ENCODE data around the gene ERCC1. TPM values are rescaled to one million over a fixed set of nuclear protein-coding genes. Genes with fewer than 3 reads are reported as not detected.
"Not testable (repeated sequence)": the region's sequence is repeated elsewhere in the genome, so short reads cannot be mapped to it uniquely, and the experiment has no call there.

Gene ERCC1
- total and polyA plus RNA-seq, 3 experiments from 2014 or later: 47.5 to 82.6 (median 75.7) TPM

DNA sequence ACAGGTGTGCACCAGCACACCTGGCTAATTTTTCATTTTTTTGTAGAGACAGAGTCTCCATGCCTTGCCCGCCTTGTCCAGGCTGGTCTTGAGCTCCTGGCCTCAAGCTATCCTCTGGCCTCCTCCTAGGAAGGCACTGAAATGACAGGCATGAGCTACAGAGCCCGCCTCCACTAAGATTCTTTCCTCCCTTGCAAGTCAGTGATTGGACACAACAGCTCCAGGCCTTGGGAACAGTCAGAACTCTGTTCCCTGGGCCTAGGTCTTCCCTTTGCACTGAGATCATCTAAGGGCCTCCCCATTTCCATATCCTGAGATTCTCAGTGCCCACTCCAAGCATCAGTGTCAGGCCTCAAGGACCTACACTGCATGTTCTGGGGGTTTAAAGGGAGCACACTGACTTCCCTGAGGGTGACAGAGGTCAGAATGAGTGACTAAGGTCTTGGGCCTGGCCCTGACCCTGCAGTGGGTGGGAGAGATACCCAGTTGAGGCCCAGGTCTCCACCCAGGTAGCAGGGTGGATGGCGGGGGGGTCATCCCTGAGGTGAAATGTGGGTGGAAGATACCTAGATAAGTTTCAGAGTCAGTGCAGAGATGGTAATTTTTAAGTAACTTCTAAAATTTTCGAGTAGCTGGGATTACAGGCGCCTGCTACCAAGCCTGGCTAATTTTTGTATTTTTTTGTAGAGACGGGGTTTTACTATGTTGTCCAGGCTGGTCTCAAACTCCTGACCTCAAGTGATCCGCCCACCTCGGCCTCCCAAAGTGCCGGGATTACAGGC, 17.3 kb upstream of the ERCC1 start:
- no peaks in the 10 kb centered on the region for H3K27me3 Mint-ChIP-seq
- Histone ChIP-seq H3K4me1 (ENCODE audit: insufficient read depth, low read length) (peaks cover 36% of the 10 kb centered on the region), H3K9me3 (ENCODE audit: low read length) (no peaks in the 10 kb centered on the region), H3K27ac (ENCODE audit: low read depth, low read length) (peak overlapping the region; percentile 76), H3K27me3 (ENCODE audit: insufficient read depth, low read length, poor library complexity, severe bottlenecking) (no peaks in the 10 kb centered on the region), H3K36me3 (ENCODE audit: insufficient read depth, low read length) (no peaks in the 10 kb centered on the region), H3K4me3 (ENCODE audit: low read length) (no peak overlapping the region)
- peak overlapping the region; percentile 68 to 94 (median 88) for H3K27ac Mint-ChIP-seq
- H3K4me1 Mint-ChIP-seq: peaks cover 40 to 48% (median 47%) of the 10 kb centered on the region in 3 donors
- no peak for DNase-seq
- POLR2A ChIA-PET: interaction anchor here (0.6 to 2.9 kb wide), 3 partner anchors 15 to 37 kb away, joined by 5 to 89 read pairs (median 30); partner anchors contain the start of gene FOSB
- CTCF ChIA-PET: interaction anchor here (2.3 to 5.8 kb wide), 3 partner anchors 33 to 58 kb away, joined by 9 to 455 read pairs (median 89); partner anchors contain the start of genes FOSB and PPM1N
- H3K36me3 Mint-ChIP-seq: peaks cover 0 to under 1% (median 0%) of the 10 kb centered on the region in 3 donors
- H3K9me3 Mint-ChIP-seq: no peaks in the 10 kb centered on the region
- peak overlapping the region; percentile 63 to 84 (median 75) for H3K4me3 Mint-ChIP-seq

DNA sequence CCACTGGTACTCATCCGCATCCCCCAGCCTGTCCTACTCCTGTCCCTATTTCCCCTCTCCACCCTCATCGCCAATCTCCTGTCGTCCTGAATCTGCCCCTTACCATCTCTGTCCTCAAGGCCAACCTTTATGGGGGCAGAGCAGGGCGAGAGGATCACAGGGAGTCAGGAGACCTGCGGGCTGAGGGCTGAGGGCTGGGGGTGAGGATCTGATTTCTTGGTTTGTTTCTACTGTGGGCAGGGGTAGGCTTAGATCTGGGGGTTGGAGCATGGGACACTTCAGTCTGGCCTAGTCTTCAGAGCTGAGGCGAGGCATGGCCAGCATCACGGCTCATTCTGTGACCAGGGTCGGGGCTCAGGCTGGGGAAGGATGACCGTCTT, 16.5 kb upstream of the ERCC1 start:
- DNase-seq: no peak
- no peaks in the 10 kb centered on the region for H3K27me3 ChIP-seq (ENCODE audit: insufficient read depth, low read length, poor library complexity, severe bottlenecking)
- H3K4me1 Mint-ChIP-seq: peaks cover 36 to 42% (median 41%) of the 10 kb centered on the region in 3 donors
- CTCF ChIA-PET: interaction anchor here (0.9 to 5.8 kb wide), 20 partner anchors 9 to 277 kb away, joined by 3 to 455 read pairs (median 8); partner anchors contain the start of genes FOSB, PPM1N, QPCTL and RTN2
- H3K36me3 Mint-ChIP-seq: no peaks in the 10 kb centered on the region
- POLR2A ChIA-PET: interaction anchor here (0.6 to 2.9 kb wide), 7 partner anchors 15 to 195 kb away, joined by 3 to 89 read pairs (median 5); partner anchors contain the start of genes ERCC1 and FOSB
- no peaks in the 10 kb centered on the region for H3K27me3 Mint-ChIP-seq
- no peaks in the 10 kb centered on the region for H3K9me3 Mint-ChIP-seq
- peaks cover 36% of the 10 kb centered on the region for H3K4me1 ChIP-seq (ENCODE audit: insufficient read depth, low read length)
- peak overlapping the region; percentile 74 to 94 (median 90) for H3K27ac Mint-ChIP-seq
- H3K4me3 ChIP-seq (ENCODE audit: low read length): peak overlapping the region; percentile 47
- H3K9me3 ChIP-seq (ENCODE audit: low read length): no peaks in the 10 kb centered on the region
- H3K4me3 Mint-ChIP-seq: peak overlapping the region; percentile 63 to 84 (median 75)
- H3K27ac ChIP-seq (ENCODE audit: low read depth, low read length): peak overlapping the region; percentile 76
- H3K36me3 ChIP-seq (ENCODE audit: insufficient read depth, low read length): no peaks in the 10 kb centered on the region

- peaks cover 35% of the 10 kb centered on the region for H3K4me1 ChIP-seq (ENCODE audit: insufficient read depth, low read length)
- no peaks in the 10 kb centered on the region for H3K27me3 ChIP-seq (ENCODE audit: insufficient read depth, low read length, poor library complexity, severe bottlenecking)
- Mint-ChIP-seq H3K27ac (peak overlapping the region; percentile 74 to 94 (median 90)), H3K4me3 (peak overlapping the region; percentile 63 to 84 (median 75)), H3K36me3 (no peaks in the 10 kb centered on the region), H3K9me3 (no peaks in the 10 kb centered on the region), H3K4me1 (peaks cover 33 to 36% (median 35%) of the 10 kb centered on the region in 3 donors), H3K27me3 (no peaks in the 10 kb centered on the region)
- H3K36me3 ChIP-seq (ENCODE audit: insufficient read depth, low read length): no peaks in the 10 kb centered on the region
- CTCF ChIA-PET: interaction anchor here (0.6 to 5.8 kb wide), 33 partner anchors 8 to 277 kb away, joined by 3 to 455 read pairs (median 5); partner anchors contain the start of genes ERCC1, FOSB, PPM1N and QPCTL
- peak overlapping the region; percentile 47 for H3K4me3 ChIP-seq (ENCODE audit: low read length)
- H3K27ac ChIP-seq (ENCODE audit: low read depth, low read length): peak overlapping the region; percentile 76
- H3K9me3 ChIP-seq (ENCODE audit: low read length): no peaks in the 10 kb centered on the region
- peak; percentile 80 to 92 (median 88) for DNase-seq
- POLR2A ChIA-PET: interaction anchor here (0.6 to 2.9 kb wide), 11 partner anchors 16 to 549 kb away, joined by 3 to 89 read pairs (median 3); partner anchors contain the start of genes ERCC1, FOSB and TOMM40
Measured at GRCh38 chr19:45439569-45440258, 16.0 kb upstream of the ERCC1 start.

GRCh38 chr19:45439190-45439568, 15.5 kb upstream of the ERCC1 start:
- H3K4me1 ChIP-seq (ENCODE audit: insufficient read depth, low read length): peaks cover 31% of the 10 kb centered on the region
- CTCF ChIA-PET: interaction anchor here (0.6 to 5.8 kb wide), 31 partner anchors 8 to 278 kb away, joined by 3 to 455 read pairs (median 6); partner anchors contain the start of genes ERCC1, FOSB, PPM1N and QPCTL
- no peak overlapping the region for H3K4me3 ChIP-seq (ENCODE audit: low read length)
- H3K9me3 ChIP-seq (ENCODE audit: low read length): no peaks in the 10 kb centered on the region
- no peaks in the 10 kb centered on the region for H3K36me3 ChIP-seq (ENCODE audit: insufficient read depth, low read length)
- peak overlapping the region in 6 of 7 donors; percentile 19 to 84 (median 55) for H3K4me3 Mint-ChIP-seq
- peaks cover 28 to 31% (median 30%) of the 10 kb centered on the region in 3 donors for H3K4me1 Mint-ChIP-seq
- no peak for DNase-seq
- H3K9me3 Mint-ChIP-seq: no peaks in the 10 kb centered on the region
- H3K27me3 Mint-ChIP-seq: no peaks in the 10 kb centered on the region
- peak overlapping the region; percentile 76 for H3K27ac ChIP-seq (ENCODE audit: low read depth, low read length)
- H3K27ac Mint-ChIP-seq: no peak overlapping the region
- H3K36me3 Mint-ChIP-seq: no peaks in the 10 kb centered on the region
- POLR2A ChIA-PET: interaction anchor here (0.6 to 2.9 kb wide), 10 partner anchors 15 to 548 kb away, joined by 3 to 89 read pairs (median 4); partner anchors contain the start of genes ERCC1, FOSB and TOMM40
- H3K27me3 ChIP-seq (ENCODE audit: insufficient read depth, low read length, poor library complexity, severe bottlenecking): no peaks in the 10 kb centered on the region

DNA sequence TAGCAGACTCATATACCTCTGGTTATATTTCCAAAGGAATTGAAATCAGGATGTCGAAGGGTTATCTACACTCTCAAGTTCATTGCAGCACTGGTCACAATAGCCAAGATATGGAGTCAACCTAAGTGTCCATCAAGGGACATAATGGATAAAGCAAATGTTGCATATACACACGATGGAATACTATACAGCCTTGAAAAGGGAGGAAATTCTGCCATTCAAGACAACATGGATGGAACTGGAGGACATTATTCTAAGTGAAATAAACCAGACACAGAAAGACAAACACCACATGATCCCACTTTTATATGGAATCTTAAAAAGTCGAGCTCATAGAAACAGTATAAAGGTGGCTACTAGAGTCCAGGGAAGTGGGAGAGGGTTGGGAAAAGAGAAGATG, 13.6 kb upstream of the ERCC1 start:
- Mint-ChIP-seq H3K36me3 (no peaks in the 10 kb centered on the region), H3K27me3 (no peaks in the 10 kb centered on the region), H3K4me3 (peak overlapping the region in 1 of 7 donors; percentile 58), H3K27ac (peak overlapping the region in 1 of 8 donors; percentile 62), H3K9me3 (no peaks in the 10 kb centered on the region), H3K4me1 (peaks cover 15 to 16% (median 15%) of the 10 kb centered on the region in 3 donors)
- Histone ChIP-seq H3K4me1 (ENCODE audit: insufficient read depth, low read length) (peaks cover 14% of the 10 kb centered on the region), H3K27ac (ENCODE audit: low read depth, low read length) (no peak overlapping the region), H3K36me3 (ENCODE audit: insufficient read depth, low read length) (no peaks in the 10 kb centered on the region), H3K27me3 (ENCODE audit: insufficient read depth, low read length, poor library complexity, severe bottlenecking) (no peaks in the 10 kb centered on the region), H3K4me3 (ENCODE audit: low read length) (no peak overlapping the region), H3K9me3 (ENCODE audit: low read length) (no peaks in the 10 kb centered on the region)
- POLR2A ChIA-PET: no interaction called here
- CTCF ChIA-PET: interaction anchor here (0.8 to 5.8 kb wide), 3 partner anchors 37 to 205 kb away, joined by 4 to 455 read pairs (median 5); partner anchors contain the start of gene FOSB
- no peak for DNase-seq

GRCh38 chr19:45432543-45432942, 8.8 kb upstream of the ERCC1 start:
- not testable (repeated sequence) for H3K4me1 ChIP-seq (ENCODE audit: insufficient read depth, low read length); H3K4me3 ChIP-seq (ENCODE audit: low read length); H3K27me3 ChIP-seq (ENCODE audit: insufficient read depth, low read length, poor library complexity, severe bottlenecking); DNase-seq; H3K27ac Mint-ChIP-seq; H3K36me3 ChIP-seq (ENCODE audit: insufficient read depth, low read length); H3K9me3 Mint-ChIP-seq; H3K27me3 Mint-ChIP-seq; H3K27ac ChIP-seq (ENCODE audit: low read depth, low read length); H3K4me3 Mint-ChIP-seq; H3K36me3 Mint-ChIP-seq; H3K9me3 ChIP-seq (ENCODE audit: low read length)
- POLR2A ChIA-PET: interaction anchor here (1.2 kb wide), 1 partner anchor 46 kb away, joined by 4 read pairs; no protein-coding TSS in a partner anchor
- peaks cover 9 to 12% (median 9%) of the 10 kb centered on the region in 3 donors for H3K4me1 Mint-ChIP-seq
- CTCF ChIA-PET: interaction anchor here (0.6 to 9.1 kb wide), 2 partner anchors 47 to 54 kb away, joined by 3 to 75 read pairs; no protein-coding TSS in a partner anchor

GRCh38 chr19:45431008-45431407, 7.3 kb upstream of the ERCC1 start:
- peaks cover 7 to 17% (median 11%) of the 10 kb centered on the region in 3 donors for H3K4me1 Mint-ChIP-seq
- H3K27ac Mint-ChIP-seq; H3K4me1 ChIP-seq (ENCODE audit: insufficient read depth, low read length); H3K4me3 ChIP-seq (ENCODE audit: low read length); H3K9me3 ChIP-seq (ENCODE audit: low read length); POLR2A ChIA-PET; H3K4me3 Mint-ChIP-seq; H3K27me3 Mint-ChIP-seq; H3K9me3 Mint-ChIP-seq; H3K36me3 Mint-ChIP-seq; DNase-seq; H3K27ac ChIP-seq (ENCODE audit: low read depth, low read length); H3K27me3 ChIP-seq (ENCODE audit: insufficient read depth, low read length, poor library complexity, severe bottlenecking); H3K36me3 ChIP-seq (ENCODE audit: insufficient read depth, low read length): not testable (repeated sequence)
- CTCF ChIA-PET: interaction anchor here (1.5 to 9.1 kb wide), 3 partner anchors 9 to 55 kb away, joined by 8 to 75 read pairs (median 12); no protein-coding TSS in a partner anchor

Data from CD8-positive, alpha-beta memory T cell (primary cell).